Loucy (cell line): Measurements from ENCODE around the gene FOXP1.

ENCODE experiments used
- H2AFZ ChIP-seq: fragments of 200-600 bp; sonication (generic); 2 replicates; pipeline ENCODE4 v1.6.0; 2016; ENCODE audit warnings: antibody characterized with exemption, mild to moderate bottlenecking, low read length, moderate library complexity
- H3F3A ChIP-seq: fragments of 200-600 bp; 2 replicates; pipeline ENCODE4 v1.6.0; 2016; ENCODE audit warnings: antibody characterized with exemption, low read depth, mild to moderate bottlenecking
- H3K27me3 ChIP-seq: fragments of 200-600 bp; sonication (generic); 2 replicates; pipeline ENCODE4 v1.6.1; 2014; ENCODE audit warnings: low read length, mild to moderate bottlenecking; ENCODE audit not compliant: insufficient read depth, poor library complexity, severe bottlenecking
- H3K36me3 ChIP-seq: fragments of 200-600 bp; sonication (generic); 2 replicates; pipeline ENCODE4 v1.6.1; 2016; ENCODE audit warnings: low read length; ENCODE audit not compliant: insufficient read depth
- H3K4me1 ChIP-seq: fragments of 200-600 bp; sonication (generic); 2 replicates; pipeline ENCODE4 v1.5.1; 2014; ENCODE audit warnings: low read length, mild to moderate bottlenecking; ENCODE audit not compliant: insufficient read depth, poor library complexity, severe bottlenecking
- H3K4me2 ChIP-seq: fragments of 200-600 bp; sonication (generic); 2 replicates; pipeline ENCODE4 v1.6.0; 2014; ENCODE audit warnings: antibody characterized with exemption, low read length, low read depth, mild to moderate bottlenecking; ENCODE audit not compliant: poor library complexity, severe bottlenecking
- H3K4me3 ChIP-seq: fragments of 200-600 bp; sonication (generic); 2 replicates; pipeline ENCODE4 v1.5.1; 2014; ENCODE audit warnings: low read length, mild to moderate bottlenecking, mixed read lengths; ENCODE audit not compliant: poor library complexity, severe bottlenecking
- H3K79me2 ChIP-seq: fragments of 200-600 bp; sonication (generic); 2 replicates; pipeline ENCODE4 v1.6.1; 2014; ENCODE audit warnings: low read length; ENCODE audit not compliant: insufficient read depth
- H3K9ac ChIP-seq: fragments of 200-600 bp; sonication (generic); 2 replicates; pipeline ENCODE4 v1.6.0; 2014; ENCODE audit warnings: mild to moderate bottlenecking, low read depth, low read length, moderate library complexity; ENCODE audit not compliant: poor library complexity, severe bottlenecking
- H3K9me2 ChIP-seq: fragments of 200-600 bp; sonication (generic); replicated peaks from 2 replicates; pipeline ENCODE4 v1.6.1; 2016; ENCODE audit warnings: low read depth, low read length, mixed read lengths
- H3K9me3 ChIP-seq: fragments of 200-600 bp; sonication (generic); 2 replicates; pipeline ENCODE4 v1.6.1; 2014; ENCODE audit warnings: mild to moderate bottlenecking, antibody characterized with exemption, low read length, low read depth; ENCODE audit not compliant: insufficient read depth
- H4K20me1 ChIP-seq: fragments of 200-600 bp; sonication (generic); 2 replicates; pipeline ENCODE4 v1.6.0; 2014; ENCODE audit warnings: antibody characterized with exemption, low read length, mild to moderate bottlenecking; ENCODE audit not compliant: insufficient read depth, poor library complexity, severe bottlenecking
- EZH2phosphoT487 ChIP-seq: fragments of 200-600 bp; IDR thresholded peaks from 2 replicates; pipeline ENCODE4 v1.6.1; 2018; ENCODE audit warnings: antibody characterized with exemption, mild to moderate bottlenecking, moderate library complexity, borderline replicate concordance
- TF ChIP-seq, protein P1 (sequence below): fragments of 200-600 bp; sonication (generic); conservative IDR thresholded peaks from 2 replicates; pipeline ENCODE4 v1.5.1; 2014; ENCODE audit warnings: mild to moderate bottlenecking, antibody characterized with exemption, low read length

The FOXP1 gene

DNA sequence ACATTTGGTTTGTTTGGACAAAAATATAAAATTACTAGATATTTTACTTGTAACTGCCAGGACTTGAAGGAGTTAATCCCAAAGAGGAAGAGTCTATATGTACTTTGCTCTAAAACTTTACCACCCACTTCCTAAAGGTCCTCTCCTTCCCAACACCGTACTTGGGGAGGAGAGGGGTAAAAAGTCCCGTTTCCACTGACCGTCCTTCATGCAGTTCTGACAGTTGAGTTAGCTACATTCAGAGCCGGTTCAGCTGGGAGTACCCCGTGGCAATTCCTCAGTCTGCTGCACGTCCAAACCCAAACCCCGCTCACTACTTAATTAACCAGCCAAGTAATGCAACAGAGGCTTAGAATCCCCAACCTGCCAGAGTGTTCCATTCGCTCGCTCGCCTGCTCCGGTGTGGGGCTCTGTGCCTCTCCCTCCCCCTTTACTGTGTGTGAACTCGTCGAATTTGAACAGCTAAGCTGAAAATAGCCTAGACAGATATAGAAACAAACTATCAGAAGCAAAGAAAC is 519.7 kb downstream of the FOXP1 start:
- Histone ChIP-seq H3K9ac (peak overlapping the region; percentile 76), H3K4me2 (peak overlapping the region; percentile 95), H3K79me2 (peaks cover 78% of the 10 kb centered on the region), H3K9me3 (no peaks in the 10 kb centered on the region), H3K36me3 (no peaks in the 10 kb centered on the region), H3K4me3 (peak overlapping the region; percentile 75), H4K20me1 (peaks cover 54% of the 10 kb centered on the region), H3K27me3 (no peaks in the 10 kb centered on the region), H3F3A (no peaks in the 10 kb centered on the region), H3K9me2 (no peaks in the 10 kb centered on the region), H3K4me1 (peaks cover 81% of the 10 kb centered on the region), H2AFZ (0 out of 2 replicates have a peak overlapping the region, but pooled peaks have one; percentile 24)
- TF ChIP-seq, protein P1, sequence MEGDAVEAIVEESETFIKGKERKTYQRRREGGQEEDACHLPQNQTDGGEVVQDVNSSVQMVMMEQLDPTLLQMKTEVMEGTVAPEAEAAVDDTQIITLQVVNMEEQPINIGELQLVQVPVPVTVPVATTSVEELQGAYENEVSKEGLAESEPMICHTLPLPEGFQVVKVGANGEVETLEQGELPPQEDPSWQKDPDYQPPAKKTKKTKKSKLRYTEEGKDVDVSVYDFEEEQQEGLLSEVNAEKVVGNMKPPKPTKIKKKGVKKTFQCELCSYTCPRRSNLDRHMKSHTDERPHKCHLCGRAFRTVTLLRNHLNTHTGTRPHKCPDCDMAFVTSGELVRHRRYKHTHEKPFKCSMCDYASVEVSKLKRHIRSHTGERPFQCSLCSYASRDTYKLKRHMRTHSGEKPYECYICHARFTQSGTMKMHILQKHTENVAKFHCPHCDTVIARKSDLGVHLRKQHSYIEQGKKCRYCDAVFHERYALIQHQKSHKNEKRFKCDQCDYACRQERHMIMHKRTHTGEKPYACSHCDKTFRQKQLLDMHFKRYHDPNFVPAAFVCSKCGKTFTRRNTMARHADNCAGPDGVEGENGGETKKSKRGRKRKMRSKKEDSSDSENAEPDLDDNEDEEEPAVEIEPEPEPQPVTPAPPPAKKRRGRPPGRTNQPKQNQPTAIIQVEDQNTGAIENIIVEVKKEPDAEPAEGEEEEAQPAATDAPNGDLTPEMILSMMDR = no peak
- TF ChIP-seq EZH2phosphoT487 = no peak

DNA sequence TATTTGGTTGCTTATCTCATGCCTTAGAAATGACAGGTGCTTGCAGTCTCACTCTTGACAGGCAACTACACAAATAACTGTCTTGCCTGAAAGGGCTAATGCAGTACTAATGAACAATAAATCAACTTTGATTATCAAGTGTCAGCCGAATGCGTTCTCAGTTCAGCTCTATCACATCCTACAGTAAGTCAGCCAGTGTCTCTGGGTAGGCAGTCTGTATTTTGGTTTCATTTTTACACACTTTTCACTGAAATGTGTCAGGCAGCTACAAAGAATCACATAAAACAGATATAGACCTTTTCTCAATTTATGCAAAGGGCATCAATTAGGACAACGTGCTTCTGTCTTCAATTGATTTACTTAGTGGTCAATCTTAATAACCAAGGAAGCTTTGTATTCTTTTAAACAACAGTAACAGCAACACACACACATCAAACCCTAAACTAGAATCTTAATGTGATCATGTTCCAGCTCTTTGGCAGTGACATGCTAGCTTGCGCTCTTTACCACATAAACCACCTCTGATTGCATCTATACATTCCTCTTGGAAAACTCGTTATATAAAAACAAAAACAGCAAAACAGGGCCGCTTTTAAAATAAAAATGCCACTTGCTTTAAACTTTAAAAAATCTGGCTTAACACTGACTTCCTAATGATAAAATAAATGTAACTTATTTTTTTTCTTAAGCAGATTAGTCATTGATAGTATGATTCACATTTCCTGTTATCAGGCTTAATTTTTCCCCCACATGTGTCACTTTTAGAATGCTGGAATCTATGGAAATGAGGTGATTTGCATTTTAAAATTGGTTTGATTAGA is 520.4 kb downstream of the FOXP1 start:
- no peaks in the 10 kb centered on the region for H3K27me3 ChIP-seq
- peak overlapping the region; percentile 76 for H3K9ac ChIP-seq
- no peaks in the 10 kb centered on the region for H3F3A ChIP-seq
- peaks cover 78% of the 10 kb centered on the region for H3K79me2 ChIP-seq
- peaks cover 56% of the 10 kb centered on the region for H4K20me1 ChIP-seq
- peak overlapping the region; percentile 75 for H3K4me3 ChIP-seq
- H3K36me3 ChIP-seq = no peaks in the 10 kb centered on the region
- H3K9me3 ChIP-seq = no peaks in the 10 kb centered on the region
- H3K9me2 ChIP-seq = no peaks in the 10 kb centered on the region
- peak overlapping the region; percentile 95 for H3K4me2 ChIP-seq
- peaks cover 81% of the 10 kb centered on the region for H3K4me1 ChIP-seq
- TF ChIP-seq, protein P1 = no peak
- TF ChIP-seq EZH2phosphoT487 = no peak
- no peak overlapping the region for H2AFZ ChIP-seq

DNA sequence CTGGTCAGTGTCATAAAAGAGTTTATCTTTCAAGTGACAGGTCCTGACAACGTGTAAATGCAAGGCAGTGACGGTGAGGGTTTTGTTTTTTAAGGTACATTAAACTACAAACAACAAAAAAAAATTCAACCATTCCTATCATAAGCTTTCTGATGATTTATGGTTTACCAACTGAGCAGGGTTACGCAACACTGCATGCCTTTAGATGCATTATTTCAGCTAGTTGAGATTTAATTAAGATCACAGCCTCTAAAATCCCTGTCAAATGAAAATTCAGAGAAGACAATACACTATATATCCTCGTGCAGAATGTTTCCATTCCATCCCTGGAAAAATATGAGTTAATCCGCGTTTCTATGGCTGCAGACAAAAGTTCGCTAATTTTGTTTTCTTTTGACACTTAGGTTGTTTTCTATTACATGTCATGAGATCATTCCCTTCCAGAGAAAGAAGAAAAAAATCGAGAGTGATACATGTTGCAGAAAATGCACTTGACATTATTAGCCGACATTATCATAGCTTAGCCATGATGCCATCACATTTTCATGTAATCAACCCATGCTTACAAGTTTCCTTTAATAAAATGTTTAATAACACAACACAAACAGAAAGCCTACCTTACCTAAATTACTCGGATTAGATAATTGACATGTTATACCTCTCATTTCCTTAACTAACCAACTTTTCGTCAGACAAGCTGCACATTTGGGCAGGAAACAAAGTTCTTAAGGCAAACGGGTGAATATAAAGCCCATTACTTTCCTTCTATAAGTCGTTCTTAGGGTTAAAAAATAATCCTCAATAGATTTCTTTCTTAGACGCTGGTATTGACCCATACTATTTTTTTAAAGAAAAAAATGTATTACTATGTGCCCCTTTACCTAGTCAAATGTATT is 521.2 kb downstream of the FOXP1 start:
- peak overlapping the region; percentile 95 for H3K4me2 ChIP-seq
- H4K20me1 ChIP-seq = peaks cover 56% of the 10 kb centered on the region
- no peaks in the 10 kb centered on the region for H3K36me3 ChIP-seq
- peaks cover 83% of the 10 kb centered on the region for H3K4me1 ChIP-seq
- H3K9me3 ChIP-seq = no peaks in the 10 kb centered on the region
- H3K9ac ChIP-seq = peak overlapping the region; percentile 76
- H3K4me3 ChIP-seq = peak overlapping the region; percentile 75
- H3K79me2 ChIP-seq = peaks cover 83% of the 10 kb centered on the region
- H3K9me2 ChIP-seq = no peaks in the 10 kb centered on the region
- no peak overlapping the region for H2AFZ ChIP-seq
- H3K27me3 ChIP-seq = no peaks in the 10 kb centered on the region
- H3F3A ChIP-seq = no peaks in the 10 kb centered on the region
- TF ChIP-seq, protein P1 = no peak
- no peak for TF ChIP-seq EZH2phosphoT487
